Fibroblast of lung (primary cell): ENCODE results near the gene OLFM3.

ENCODE experiments used
- CTCF ChIP-seq, 2 donors: IDR thresholded peaks in 1 of 2; conservative IDR thresholded peaks in 1 of 2; 1 replicate in 1 of 2; 2 replicates in 1 of 2; pipeline ENCODE4 v1.5.1; 2011 to 2012; ENCODE audit warnings: low read length in 2 of 2, control low read depth in 1 of 2, inconsistent platforms in 1 of 2, low read depth in 1 of 2, mild to moderate bottlenecking in 1 of 2
- EZH2 ChIP-seq: IDR thresholded peaks from 2 replicates; pipeline ENCODE4 v1.5.1; 2012; ENCODE audit warnings: low read length, control low read depth, mild to moderate bottlenecking; ENCODE audit errors: missing control alignments

- no peak for TF ChIP-seq EZH2
- TF ChIP-seq CTCF (conservative IDR thresholded peaks at IDR 0.05 in 1 of 2, IDR thresholded peaks at IDR 0.05 in 1 of 2; ENCODE audit: low read depth in 1 of 2, low read length in 2 of 2) = no peak
These were observed 19.5 kb downstream of the OLFM3 start for GRCh38 chr1:101977266-101977665.
